ENCODE data around the gene CDHR3.

CDHR3 gene

GRCh38 chr7:106029451-106029850, 66.4 kb downstream of the CDHR3 start:
- DNase-seq = no peak

- no peak for DNase-seq
Measured at GRCh38 chr7:106029941-106030340, 66.9 kb downstream of the CDHR3 start.

- peak in 6 of 14 donors; percentile 19 to 84 (median 27) for DNase-seq
Measured at GRCh38 chr7:106031300-106032035, 68.4 kb downstream of the CDHR3 start.

DNA sequence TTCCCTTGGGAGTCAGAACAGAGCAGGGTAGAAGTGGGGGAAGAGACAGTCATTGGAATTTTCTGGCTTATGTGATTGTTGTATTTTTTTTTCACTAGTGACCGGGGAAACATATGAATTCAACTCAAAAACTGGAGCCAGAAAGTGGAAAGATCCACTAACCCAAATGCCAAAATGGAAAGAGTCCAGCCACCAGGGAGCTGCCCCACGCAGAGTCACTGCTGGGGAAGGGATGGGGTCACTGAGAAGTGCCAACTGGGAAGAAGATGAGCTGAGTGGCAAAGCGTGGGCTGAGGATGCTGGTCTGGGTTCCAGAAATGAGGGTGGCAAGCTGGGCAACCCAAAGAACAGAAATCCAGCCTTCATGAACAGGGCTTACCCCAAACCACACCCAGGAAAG, 69.2 kb downstream of the CDHR3 start:
- DNase-seq = peak in 1 of 14 donors; percentile 68

DNA sequence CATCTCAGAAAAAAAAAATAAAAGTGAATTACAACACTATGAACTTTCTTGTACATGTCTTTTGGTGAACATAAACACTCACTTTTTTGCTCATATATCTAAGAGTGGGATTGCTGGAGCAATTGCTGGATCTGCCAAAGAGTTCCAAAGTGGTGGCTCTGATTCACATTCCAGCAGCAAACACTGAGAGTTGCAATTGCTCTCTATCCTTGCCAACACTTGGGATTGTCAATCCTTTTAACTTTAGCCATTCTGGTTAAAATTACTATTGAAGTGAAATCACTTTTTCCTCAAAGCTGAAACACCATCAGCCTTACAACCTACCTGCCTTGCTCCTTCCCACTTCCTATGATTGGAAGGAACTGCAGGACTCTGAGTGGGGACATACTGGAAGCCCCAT, 70.7 kb downstream of the CDHR3 start:
- no peak for DNase-seq

DNA sequence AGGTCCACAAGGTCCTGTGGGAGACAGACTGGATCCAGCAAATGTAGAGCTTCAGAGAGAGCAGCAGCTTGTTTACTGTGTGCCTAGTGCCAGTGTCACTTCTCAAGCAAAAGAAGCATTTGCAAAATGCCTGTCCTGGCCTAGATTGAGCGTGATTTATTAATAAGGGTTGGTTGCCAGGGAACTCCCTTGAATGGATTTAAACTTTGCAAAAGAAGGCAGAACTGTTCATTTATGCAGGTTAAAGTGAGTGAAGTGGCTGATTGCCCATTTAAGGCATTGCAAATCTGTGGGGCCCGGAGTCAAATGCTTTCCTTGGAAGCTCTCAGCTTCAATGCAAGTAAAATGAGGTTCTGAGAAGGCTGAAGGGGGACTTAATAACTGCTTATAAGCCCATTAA, 71.3 kb downstream of the CDHR3 start:
- no peak for DNase-seq

- DNase-seq = no peak
Measured at GRCh38 chr7:106035568-106035967, 72.5 kb downstream of the CDHR3 start.

DNA sequence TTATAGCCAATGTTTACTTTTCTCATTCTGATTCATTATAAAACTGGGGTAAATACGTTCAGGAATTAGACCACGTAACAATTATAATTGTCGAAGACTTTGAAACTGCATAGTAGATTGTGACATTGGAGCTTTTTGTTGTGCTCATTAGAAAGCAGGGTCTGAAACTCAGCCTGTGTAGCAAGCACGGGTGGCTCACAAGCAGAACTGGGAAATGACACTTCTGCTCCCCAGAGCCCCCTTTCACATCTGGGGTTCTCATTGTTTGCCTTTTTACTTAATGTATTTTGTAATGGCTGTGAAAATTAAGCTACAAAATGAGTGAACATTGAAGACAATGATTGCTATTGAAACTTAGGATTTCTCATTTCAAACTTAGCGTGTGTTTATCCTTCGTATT, 72.9 kb downstream of the CDHR3 start:
- no peak for DNase-seq

DNA sequence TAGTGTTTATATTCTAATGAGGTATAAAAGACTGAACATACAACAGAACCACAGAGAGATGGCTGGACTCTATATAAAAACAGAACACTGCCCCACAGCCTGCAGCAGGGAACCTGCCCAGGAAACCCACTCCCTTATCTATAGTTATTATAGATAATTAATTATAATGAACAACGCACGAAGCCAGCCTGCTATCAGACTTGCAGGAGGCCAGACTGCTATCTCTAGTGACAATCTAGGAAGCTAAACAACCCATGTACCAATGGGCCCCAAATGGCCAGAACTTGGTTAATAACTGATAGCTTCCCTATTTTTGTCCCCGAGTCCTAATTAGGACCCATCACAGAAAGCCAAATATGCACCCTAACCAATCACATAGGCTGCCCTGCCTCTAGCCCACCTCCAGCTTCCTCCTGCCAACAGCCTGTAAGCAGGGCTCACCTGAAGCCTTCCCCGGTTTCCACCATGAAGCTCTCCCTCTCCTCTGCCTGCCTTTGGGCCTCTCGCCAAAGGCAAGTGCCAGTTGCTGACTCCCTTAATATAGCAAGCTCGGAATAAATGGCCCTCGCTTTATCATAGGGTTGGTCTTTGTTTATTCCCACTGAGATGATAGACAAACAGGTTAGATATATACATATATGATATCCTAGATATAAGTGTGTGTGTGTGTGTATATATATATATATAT, 74.6 kb downstream of the CDHR3 start:
- peak in 1 of 14 donors; percentile 14 for DNase-seq

GRCh38 chr7:106038289-106038688, 75.2 kb downstream of the CDHR3 start:
- no peak for DNase-seq

DNA sequence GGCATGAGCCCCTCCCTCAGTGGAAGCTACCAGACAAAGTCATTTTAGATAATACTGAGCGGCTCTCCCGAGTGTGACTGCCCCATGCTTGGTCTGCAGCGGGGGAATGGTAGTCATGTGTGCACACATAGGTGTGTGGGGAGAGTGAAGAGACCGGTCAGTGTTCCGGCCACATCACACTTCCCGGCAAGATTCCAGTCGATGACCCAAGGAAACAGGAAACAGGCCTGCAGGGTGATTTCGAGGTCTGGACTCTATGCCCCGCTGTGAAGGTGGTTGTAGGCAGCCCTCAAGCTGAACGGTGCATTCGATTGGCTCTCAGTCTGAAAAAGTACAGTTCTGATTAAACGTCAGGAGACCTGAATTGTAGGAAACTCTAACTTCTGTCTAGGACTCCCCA, 75.9 kb downstream of the CDHR3 start:
- DNase-seq = no peak

- no peak for DNase-seq
Measured at GRCh38 chr7:106039486-106040060, 76.5 kb downstream of the CDHR3 start.

- DNase-seq = peak in 1 of 14 donors; percentile 25
Measured at GRCh38 chr7:106041140-106041717, 78.2 kb downstream of the CDHR3 start.

DNA sequence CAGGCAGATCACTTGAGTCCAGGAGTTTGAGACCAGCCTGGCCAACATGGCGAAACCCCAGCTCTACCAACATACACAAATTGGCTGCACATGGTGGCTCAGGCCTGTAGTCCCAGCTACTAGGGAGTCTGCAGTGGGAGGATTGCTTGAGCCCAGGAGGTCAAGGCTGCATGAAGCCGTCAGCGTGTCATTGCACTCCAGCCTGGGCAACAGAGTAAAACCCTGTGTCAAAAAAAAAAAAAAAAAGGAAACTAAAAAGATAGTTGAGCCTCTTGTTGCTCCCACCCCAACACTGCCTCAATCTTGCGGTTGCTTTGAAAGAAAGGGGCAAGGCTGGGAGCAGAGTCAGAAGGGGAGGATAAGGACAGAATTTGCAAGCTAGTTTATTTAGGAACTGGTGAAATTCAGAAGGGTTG, 79.1 kb downstream of the CDHR3 start:
- no peak for DNase-seq

GRCh38 chr7:106045139-106045538, 82.1 kb downstream of the CDHR3 start:
- DNase-seq = no peak

GRCh38 chr7:106045586-106045985, 82.5 kb downstream of the CDHR3 start:
- no peak for DNase-seq

GRCh38 chr7:106047184-106047583, 84.1 kb downstream of the CDHR3 start:
- DNase-seq = peak in 1 of 14 donors; percentile 21

- DNase-seq = no peak
Measured at GRCh38 chr7:106047818-106048705, 85.0 kb downstream of the CDHR3 start.

DNA sequence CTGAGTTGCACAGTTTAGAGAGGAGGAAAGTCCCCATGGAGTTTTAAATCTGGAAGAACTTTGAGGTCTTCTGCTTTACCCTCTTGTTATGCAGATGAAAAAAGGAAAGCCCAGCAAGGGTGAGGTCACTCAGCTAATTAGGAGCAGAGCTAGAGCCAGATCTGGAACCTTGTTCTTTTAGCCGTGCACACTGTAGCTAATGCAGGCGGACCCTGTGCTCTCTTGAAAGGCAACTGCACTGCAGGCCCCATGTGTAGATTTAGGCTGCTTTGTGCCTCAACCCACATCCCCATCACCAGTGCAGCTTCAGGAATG, 85.6 kb downstream of the CDHR3 start:
- DNase-seq = no peak

- no peak for DNase-seq
Measured at GRCh38 chr7:106049139-106049752, 86.2 kb downstream of the CDHR3 start.

GRCh38 chr7:106050002-106050745, 87.1 kb downstream of the CDHR3 start:
- peak in 1 of 14 donors; percentile 9 for DNase-seq

All from C1 segment of cervical spinal cord (tissue), 14 donors.